Right renal pelvis (tissue), 4 donors: ENCODE results near the gene AK9. TPM values are rescaled to one million over a fixed set of nuclear protein-coding genes. Genes with fewer than 3 reads are reported as not detected.

Source experiments
- DNase-seq, 4 donors: peaks; one replicate each; pipeline ENCODE4 v3.0.0-alpha.2; 2013; ENCODE audit warnings: low read depth in 4 of 4, low spot score in 3 of 4, missing footprints in 1 of 4
- polyA plus RNA-seq, 4 donors: library from polyadenylated mRNA; unstranded; fragments of 120-200 nt; gene quantifications; one replicate each; pipeline ENCODE4 v1.2.1, GENCODE V29; 2013; ENCODE audit not compliant: insufficient read length in 4 of 4

The AK9 gene
- polyA plus RNA-seq, 4 donors: 12.0 to 14.5 (median 13.6) TPM

- no peak for DNase-seq
Measured at GRCh38 chr6:109485266-109485935, 205.6 kb downstream of the AK9 start.

- no peak for DNase-seq
Measured at GRCh38 chr6:109484122-109484521, 206.9 kb downstream of the AK9 start.

GRCh38 chr6:109483735-109484057, 207.3 kb downstream of the AK9 start:
- no peak for DNase-seq

GRCh38 chr6:109482905-109483734, 207.9 kb downstream of the AK9 start, which contains the start of gene ZBTB24:
TSS of gene ZBTB24 (minus strand) at chr6:109483219. CDS start at chr6:109482026, 1,193 bp downstream.
- DNase-seq: peak; percentile 65 to 75 (median 70)

DNA sequence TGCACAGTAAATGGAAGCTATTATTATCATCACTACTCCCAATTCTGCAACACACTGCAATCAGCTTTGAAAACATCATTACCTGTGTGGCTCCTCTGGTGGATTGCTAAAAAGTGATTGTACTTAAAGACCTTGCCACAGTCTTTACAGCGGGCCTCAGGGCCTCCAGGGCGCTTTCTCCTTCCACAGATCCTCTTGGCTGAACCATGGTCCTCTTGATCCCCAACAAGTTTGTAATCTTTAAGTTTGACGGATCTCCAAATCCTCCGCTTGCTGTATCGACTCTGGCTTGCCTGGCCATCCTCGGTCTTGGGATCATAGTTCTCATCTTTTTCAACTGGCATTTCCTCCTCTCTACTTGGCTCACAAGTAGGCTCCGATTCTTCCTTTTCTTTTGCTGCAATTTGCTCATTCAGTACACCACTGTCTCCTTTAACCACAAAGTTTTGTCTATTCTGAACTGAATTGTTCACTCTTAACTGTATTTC, 210.0 kb downstream of the AK9 start:
- no peak for DNase-seq

DNA sequence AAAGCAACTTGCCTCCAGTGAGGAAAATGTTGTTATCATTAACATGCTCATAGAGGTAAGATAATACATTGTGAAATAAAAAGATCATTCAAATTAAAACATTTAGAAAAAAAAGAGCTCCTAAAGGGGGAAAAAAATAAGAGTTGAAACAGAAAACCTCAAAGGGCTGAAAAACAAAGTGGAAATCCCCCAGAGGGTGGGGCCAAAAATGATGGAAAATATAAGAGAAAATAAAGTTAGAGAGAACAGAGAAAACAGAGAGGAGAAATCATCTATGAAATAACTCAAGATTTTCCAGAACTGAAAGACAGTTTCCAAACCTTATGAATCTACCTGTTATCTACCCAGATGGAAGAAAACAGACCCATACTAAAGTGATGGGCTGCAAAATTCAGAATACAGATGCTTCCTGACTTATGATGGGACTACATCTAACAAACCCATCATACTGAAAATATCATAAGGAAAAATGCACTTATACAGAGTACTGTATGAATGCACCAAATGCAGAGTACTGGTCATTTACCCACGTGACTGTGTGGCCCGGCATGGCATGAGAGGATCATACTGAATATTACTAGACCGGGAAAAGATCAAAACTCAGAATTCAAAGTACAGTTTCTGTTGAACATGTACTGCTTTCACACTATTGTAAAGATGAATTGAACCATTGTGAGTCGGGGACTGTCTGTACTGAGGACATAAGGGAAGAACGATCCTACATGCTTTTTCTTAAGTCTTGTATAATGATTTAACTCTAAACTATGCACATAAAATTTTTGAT, 212.0 kb downstream of the AK9 start:
- no peak for DNase-seq

DNA sequence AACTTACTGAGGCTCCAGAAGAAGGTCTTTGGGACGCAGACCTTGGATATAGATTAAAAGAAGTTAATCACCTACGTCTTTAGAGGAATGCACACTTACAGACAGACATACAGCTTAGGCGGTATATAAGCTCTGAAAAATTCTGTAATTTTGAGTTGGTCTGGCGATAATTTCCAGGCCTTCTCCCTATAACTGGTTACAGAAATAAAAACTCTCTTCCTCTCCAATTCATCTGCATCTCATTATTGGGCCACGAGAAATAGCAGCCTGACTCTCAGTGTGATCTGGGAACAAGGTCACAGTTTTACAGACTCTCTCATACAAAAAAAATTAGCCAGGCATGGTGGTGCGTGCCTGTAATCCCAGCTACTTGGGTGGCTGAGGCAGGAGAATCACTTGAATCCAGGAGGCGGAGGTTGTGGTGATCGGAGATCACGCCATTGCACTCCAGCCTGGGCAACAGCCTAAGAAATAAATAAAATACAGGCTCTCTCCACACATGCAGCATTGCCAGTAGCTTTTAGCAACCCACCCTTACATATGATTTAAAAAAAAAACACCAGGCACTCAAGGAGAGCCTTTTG, 212.7 kb downstream of the AK9 start:
- no peak for DNase-seq

DNA sequence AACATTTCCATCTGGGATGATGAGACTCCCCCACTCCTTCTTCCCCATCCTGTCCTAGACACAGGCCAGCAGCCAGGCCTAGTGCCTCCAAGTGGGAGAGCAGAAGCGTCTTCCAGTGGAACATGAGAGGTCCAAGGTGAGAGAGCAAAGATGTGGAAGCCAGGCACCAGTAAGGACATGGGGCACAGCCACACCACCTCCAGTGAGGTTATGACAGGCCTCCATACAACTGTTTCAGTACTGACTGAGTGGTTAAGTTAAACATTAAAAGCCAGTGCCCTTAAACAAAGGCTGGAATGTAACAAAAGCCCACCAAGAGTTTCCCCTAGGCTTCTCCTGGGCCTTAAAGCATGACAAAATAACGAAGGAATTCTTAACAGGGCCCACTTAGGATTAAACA, 213.3 kb downstream of the AK9 start:
- no peak for DNase-seq

- no peak for DNase-seq
Measured at GRCh38 chr6:109477184-109477583, 213.8 kb downstream of the AK9 start.

DNA sequence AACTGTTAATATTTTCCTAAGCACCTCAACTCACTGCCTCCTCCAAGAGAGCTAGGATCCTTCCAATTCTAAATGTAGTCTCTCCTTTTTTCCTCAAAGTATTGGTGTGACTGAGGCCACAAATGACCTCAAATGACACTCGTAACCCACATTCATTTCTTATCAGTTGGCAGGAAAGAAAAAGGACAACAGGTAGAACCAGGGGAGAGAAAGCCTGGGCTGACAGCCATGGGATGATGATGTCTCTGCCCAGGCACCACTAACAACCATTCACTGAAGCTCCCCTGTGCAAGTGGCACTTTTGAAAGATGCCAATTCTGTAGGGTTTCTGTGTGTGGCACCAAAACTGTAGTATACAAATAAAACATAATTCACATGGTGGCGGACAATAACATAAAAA, 215.4 kb downstream of the AK9 start:
- DNase-seq: no peak

- no peak for DNase-seq
Measured at GRCh38 chr6:109474995-109475394, 216.0 kb downstream of the AK9 start.

GRCh38 chr6:109473120-109473519, 217.9 kb downstream of the AK9 start:
- no peak for DNase-seq

GRCh38 chr6:109472132-109472995, 218.6 kb downstream of the AK9 start:
- no peak for DNase-seq

DNA sequence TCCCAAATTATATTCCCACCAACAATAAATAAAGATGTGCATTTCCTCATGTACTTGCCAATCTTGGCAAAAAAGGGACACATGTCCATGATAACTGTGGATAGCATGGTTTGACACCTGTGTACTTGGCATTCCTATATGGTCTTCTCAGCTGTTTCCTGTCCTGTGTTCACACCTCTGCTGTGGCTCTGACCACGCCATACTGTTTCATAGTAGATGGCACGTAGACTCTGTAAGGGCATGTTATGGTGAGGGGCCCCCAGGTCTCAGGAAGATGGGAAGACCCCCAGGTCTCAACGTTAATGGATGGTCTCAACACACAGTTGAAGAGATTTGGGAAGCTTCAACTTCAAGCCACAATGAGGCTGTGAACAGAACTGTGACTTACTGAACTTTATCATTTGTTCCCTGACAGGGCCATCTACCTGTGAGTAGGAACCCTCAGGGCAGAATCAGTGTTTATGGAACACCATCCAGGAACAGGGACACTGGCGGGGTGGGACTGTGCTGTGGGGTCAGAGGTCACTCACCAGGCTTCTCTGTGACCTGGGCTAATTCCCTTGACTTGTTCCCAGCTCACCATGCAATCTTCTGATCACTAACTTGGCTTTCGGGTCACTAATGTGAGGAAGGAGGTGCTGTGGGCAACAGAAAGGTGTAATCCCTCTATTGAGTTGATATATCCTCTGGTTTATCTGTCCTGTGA, 219.7 kb downstream of the AK9 start:
- no peak for DNase-seq

GRCh38 chr6:109469591-109470189, 221.3 kb downstream of the AK9 start:
- no peak for DNase-seq

DNA sequence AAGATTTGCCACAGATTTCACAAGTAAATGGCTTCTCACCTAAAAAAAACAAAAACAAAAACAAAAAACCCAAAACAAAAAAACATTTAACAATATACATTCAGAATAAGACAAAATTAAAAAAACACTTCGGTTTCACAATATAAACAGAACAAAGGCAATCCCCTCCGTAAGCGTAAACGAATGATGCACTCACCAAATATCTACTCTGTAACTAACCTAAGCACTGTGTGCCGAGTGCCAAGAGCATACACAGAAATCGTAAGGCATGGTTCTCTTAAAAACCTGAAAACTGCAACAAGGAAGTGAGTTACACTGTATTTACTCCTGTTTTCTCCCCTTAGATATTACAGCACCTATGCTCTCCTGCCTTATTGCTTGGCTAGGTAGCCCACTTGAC, 223.3 kb downstream of the AK9 start:
- DNase-seq: no peak

- no peak for DNase-seq
Measured at GRCh38 chr6:109466212-109466923, 224.6 kb downstream of the AK9 start.

GRCh38 chr6:109465772-109466171, 225.2 kb downstream of the AK9 start:
- DNase-seq: no peak
